Nephron progenitor cell (in vitro differentiated cells): ENCODE measurements around the gene TMEM131L.

Experiments used
- DNase-seq: peaks from one replicate; pipeline ENCODE4 v3.0.0; 2021
- H3K27ac Mint-ChIP-seq: 2 replicates; pipeline ENCODE4 v1.8.0; 2021; ENCODE audit warnings: mild to moderate bottlenecking, moderate library complexity, mixed read lengths
- H3K27me3 Mint-ChIP-seq: 2 replicates; pipeline ENCODE4 v1.8.0; 2021; ENCODE audit warnings: mild to moderate bottlenecking, low read depth, mixed read lengths; ENCODE audit not compliant: poor library complexity
- H3K36me3 Mint-ChIP-seq: 2 replicates; pipeline ENCODE4 v1.8.0; 2021; ENCODE audit warnings: low read depth, mixed read lengths
- H3K4me1 Mint-ChIP-seq: 2 replicates; pipeline ENCODE4 v1.8.0; 2021; ENCODE audit warnings: mixed read lengths
- H3K4me3 Mint-ChIP-seq: 2 replicates; pipeline ENCODE4 v1.8.0; 2021; ENCODE audit warnings: mild to moderate bottlenecking, moderate library complexity, mixed read lengths
- H3K9me3 Mint-ChIP-seq: 2 replicates; pipeline ENCODE4 v1.8.0; 2021; ENCODE audit warnings: mild to moderate bottlenecking, moderate library complexity, mixed read lengths
- CTCF ChIP-seq: fragments of 200-600 bp; sonication (generic); IDR thresholded peaks from 2 replicates; pipeline ENCODE4 v1.5.0; 2021; ENCODE audit warnings: antibody characterized with exemption

TMEM131L gene

DNA sequence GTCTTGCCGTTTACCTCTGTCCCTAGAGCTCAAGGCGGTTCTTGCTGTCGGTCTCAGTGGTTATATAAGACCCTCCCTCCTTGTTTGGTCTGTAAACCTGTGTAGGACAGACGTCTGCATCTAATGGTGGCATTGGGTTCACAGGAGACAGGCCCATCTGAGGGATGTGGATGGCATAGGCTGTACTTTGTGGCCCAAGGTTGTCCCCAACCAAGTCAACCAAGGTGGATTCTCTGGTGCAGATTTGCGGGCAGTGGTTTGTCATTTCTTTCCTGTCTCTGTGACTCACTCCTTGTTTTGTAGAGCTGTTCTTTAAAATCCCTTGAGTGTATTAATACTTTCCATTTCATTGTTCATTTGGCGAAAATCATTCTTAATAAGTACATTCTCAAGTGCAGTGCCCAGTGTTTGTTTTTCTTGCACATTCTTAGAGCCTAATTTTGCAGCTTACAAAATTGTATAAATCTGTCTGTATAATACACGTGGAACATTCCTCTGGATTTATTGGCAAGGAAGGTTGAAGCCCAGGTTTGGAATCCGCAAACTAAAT lies 149.9 kb downstream of the TMEM131L start:
- Mint-ChIP-seq H3K9me3 (peaks cover 4% of the 10 kb centered on the region), H3K27me3 (peaks cover 4% of the 10 kb centered on the region), H3K27ac (no peak overlapping the region), H3K4me1 (peaks cover 26% of the 10 kb centered on the region), H3K4me3 (no peak overlapping the region), H3K36me3 (peaks cover 78% of the 10 kb centered on the region)
- TF ChIP-seq CTCF: no peak
- no peak for DNase-seq

DNA sequence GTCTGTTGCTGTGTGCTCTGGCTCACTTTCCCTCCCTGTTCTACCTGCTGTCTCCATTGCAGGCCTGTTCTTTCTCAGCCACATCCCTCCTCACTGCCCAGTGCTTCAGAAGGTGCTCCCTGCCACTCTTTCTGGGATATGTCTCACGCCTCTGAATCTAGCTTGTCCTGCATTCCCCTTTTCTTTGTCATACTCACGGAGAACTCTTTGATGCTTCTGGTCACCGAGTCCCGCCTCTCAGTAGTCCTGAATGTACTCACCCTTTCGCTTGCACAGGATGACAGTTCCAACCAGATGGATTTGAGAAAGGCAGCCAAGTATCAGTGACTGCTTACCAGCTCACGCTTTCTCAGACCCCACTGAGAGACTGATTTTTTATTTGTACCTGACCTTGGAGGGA lies 152.7 kb downstream of the TMEM131L start:
- Mint-ChIP-seq H3K27me3 (peaks cover 2% of the 10 kb centered on the region), H3K27ac (peak overlapping the region; percentile 40), H3K36me3 (peaks cover 79% of the 10 kb centered on the region), H3K4me3 (no peak overlapping the region), H3K9me3 (peaks cover 4% of the 10 kb centered on the region), H3K4me1 (peaks cover 45% of the 10 kb centered on the region)
- no peak for DNase-seq
- TF ChIP-seq CTCF: no peak

DNA sequence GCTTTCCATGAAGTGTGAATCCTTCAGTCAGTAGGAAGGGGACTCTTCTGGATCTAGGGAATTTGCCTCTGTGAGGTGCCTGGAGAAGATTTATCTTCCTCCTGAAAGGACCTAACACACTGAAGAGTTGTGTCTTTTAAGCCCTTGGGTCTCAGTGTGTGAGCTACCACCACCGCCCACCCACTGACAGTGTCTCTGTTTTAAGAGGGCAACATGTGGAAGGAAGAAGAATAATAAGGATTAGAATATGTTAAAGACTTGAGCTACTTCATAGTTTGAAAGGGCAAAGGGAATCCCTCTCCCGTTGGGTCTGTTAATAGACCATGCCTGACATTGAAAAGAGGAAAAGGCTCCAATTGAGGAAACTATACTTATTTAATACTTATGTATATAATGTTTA lies 153.7 kb downstream of the TMEM131L start:
- Mint-ChIP-seq H3K36me3 (peaks cover 73% of the 10 kb centered on the region), H3K4me3 (no peak overlapping the region), H3K4me1 (peaks cover 45% of the 10 kb centered on the region), H3K27ac (peak overlapping the region; percentile 80), H3K9me3 (peaks cover 4% of the 10 kb centered on the region), H3K27me3 (no peaks in the 10 kb centered on the region)
- TF ChIP-seq CTCF: no peak
- DNase-seq: peak; percentile 12

- peaks cover 45% of the 10 kb centered on the region for H3K4me1 Mint-ChIP-seq
- DNase-seq: no peak
- H3K27ac Mint-ChIP-seq: peak overlapping the region; percentile 3
- no peaks in the 10 kb centered on the region for H3K27me3 Mint-ChIP-seq
- no peak for TF ChIP-seq CTCF
- peaks cover 73% of the 10 kb centered on the region for H3K36me3 Mint-ChIP-seq
- peaks cover 4% of the 10 kb centered on the region for H3K9me3 Mint-ChIP-seq
- peak overlapping the region; percentile 28 for H3K4me3 Mint-ChIP-seq
These were observed 154.2 kb downstream of the TMEM131L start for GRCh38 chr4:153620352-153620751.

DNA sequence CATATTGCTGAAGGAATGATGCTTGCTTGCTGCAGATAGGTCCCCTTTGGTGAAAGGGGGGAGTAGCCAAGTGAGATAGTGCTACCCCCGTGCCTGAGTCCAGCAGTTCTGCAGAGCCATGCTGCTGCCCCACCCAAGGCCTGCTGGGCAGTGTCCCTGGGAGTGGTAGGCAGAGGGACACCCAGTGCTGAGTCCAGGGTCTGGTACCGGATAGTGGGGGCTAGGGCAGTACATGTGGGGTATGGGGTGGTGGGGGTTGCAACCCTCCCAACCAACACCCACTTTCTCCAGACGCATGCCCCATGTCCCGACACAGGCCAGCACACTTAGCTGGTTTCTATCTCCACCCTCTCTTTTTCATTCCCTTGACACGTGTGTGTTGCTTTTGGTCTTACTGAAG lies 155.9 kb downstream of the TMEM131L start:
- Mint-ChIP-seq H3K4me3 (no peak overlapping the region), H3K27ac (no peak overlapping the region), H3K9me3 (peaks cover 2% of the 10 kb centered on the region), H3K4me1 (peaks cover 45% of the 10 kb centered on the region), H3K27me3 (no peaks in the 10 kb centered on the region), H3K36me3 (peaks cover 72% of the 10 kb centered on the region)
- no peak for TF ChIP-seq CTCF
- DNase-seq: no peak

DNA sequence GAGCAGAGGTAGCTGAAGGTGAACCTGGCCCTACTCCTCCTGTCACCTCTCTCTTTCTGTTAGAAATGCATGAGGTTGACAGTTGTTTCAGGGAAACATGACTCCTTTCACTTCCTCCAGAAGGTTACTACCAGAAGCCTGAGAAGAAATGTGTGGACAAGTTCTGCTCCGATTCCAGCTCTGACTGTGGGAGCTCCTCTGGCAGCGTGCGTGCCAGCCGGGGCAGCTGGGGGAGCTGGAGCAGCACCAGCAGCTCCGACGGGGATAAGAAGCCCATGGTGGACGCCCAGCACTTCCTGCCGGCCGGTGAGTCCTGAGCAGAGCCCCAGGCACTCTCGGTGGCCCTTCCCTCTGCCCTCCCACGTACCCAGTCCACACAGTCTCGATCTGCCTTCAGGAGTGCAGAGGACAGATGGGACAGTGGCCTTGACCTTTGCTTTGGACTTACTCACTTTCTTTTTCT lies 156.6 kb downstream of the TMEM131L start:
- Mint-ChIP-seq H3K36me3 (peaks cover 70% of the 10 kb centered on the region), H3K27me3 (no peaks in the 10 kb centered on the region), H3K27ac (peak overlapping the region; percentile 21), H3K9me3 (no peaks in the 10 kb centered on the region), H3K4me1 (peaks cover 45% of the 10 kb centered on the region), H3K4me3 (no peak overlapping the region)
- DNase-seq: no peak
- no peak for TF ChIP-seq CTCF
